ENCODE results near the gene MGAT3. TPM values are rescaled to one million over a fixed set of nuclear protein-coding genes. Genes with fewer than 3 reads are reported as not detected.

The MGAT3 gene
- total and polyA plus RNA-seq, 9 of the 15 experiments (the other 6 are each of a cell fraction or from before 2014, with no cell fraction given): 0.10 to 11.5 (median 4.6) TPM

- TF ChIP-seq, protein P1, sequence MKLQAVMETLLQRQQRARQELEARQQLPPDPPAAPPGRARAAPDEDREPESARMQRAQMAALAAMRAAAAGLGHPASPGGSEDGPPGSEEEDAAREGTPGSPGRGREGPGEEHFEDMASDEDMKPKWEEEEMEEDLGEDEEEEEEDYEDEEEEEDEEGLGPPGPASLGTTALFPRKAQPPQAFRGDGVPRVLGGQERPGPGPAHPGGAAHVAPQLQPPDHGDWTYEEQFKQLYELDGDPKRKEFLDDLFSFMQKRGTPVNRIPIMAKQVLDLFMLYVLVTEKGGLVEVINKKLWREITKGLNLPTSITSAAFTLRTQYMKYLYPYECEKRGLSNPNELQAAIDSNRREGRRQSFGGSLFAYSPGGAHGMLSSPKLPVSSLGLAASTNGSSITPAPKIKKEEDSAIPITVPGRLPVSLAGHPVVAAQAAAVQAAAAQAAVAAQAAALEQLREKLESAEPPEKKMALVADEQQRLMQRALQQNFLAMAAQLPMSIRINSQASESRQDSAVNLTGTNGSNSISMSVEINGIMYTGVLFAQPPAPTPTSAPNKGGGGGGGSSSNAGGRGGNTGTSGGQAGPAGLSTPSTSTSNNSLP (IDR thresholded peaks at IDR 0.05; ENCODE audit: borderline replicate concordance, low read depth, low read length): no peak
- no peak for TF ChIP-seq ZNF23 (CRISPR knock-in tag; IDR thresholded peaks at IDR 0.05)
- no peak for TF ChIP-seq ZNF75A (CRISPR knock-in tag; IDR thresholded peaks at IDR 0.05)
- no peak for TF ChIP-seq TAL1 (IDR thresholded peaks at IDR 0.05)
- peak; percentile 86 for TF ChIP-seq ETV1 (tag; conservative IDR thresholded peaks at IDR 0.05; ENCODE audit: low read depth)
- TF ChIP-seq RHOXF2B (CRISPR knock-in tag; conservative IDR thresholded peaks at IDR 0.05): no peak
- TF ChIP-seq BACH1 (tag; IDR thresholded peaks at IDR 0.05): no peak
- 0 out of 2 replicates have a peak, but pooled peaks have one; percentile 36 for TF ChIP-seq MBD2 (IDR thresholded peaks at IDR 0.05; ENCODE audit: borderline replicate concordance, low read depth)
- TF ChIP-seq POU5F1 (IDR thresholded peaks at IDR 0.05; ENCODE audit: borderline replicate concordance, low read depth, low read length, partially characterized antibody): no peak
- TF ChIP-seq, protein P2, sequence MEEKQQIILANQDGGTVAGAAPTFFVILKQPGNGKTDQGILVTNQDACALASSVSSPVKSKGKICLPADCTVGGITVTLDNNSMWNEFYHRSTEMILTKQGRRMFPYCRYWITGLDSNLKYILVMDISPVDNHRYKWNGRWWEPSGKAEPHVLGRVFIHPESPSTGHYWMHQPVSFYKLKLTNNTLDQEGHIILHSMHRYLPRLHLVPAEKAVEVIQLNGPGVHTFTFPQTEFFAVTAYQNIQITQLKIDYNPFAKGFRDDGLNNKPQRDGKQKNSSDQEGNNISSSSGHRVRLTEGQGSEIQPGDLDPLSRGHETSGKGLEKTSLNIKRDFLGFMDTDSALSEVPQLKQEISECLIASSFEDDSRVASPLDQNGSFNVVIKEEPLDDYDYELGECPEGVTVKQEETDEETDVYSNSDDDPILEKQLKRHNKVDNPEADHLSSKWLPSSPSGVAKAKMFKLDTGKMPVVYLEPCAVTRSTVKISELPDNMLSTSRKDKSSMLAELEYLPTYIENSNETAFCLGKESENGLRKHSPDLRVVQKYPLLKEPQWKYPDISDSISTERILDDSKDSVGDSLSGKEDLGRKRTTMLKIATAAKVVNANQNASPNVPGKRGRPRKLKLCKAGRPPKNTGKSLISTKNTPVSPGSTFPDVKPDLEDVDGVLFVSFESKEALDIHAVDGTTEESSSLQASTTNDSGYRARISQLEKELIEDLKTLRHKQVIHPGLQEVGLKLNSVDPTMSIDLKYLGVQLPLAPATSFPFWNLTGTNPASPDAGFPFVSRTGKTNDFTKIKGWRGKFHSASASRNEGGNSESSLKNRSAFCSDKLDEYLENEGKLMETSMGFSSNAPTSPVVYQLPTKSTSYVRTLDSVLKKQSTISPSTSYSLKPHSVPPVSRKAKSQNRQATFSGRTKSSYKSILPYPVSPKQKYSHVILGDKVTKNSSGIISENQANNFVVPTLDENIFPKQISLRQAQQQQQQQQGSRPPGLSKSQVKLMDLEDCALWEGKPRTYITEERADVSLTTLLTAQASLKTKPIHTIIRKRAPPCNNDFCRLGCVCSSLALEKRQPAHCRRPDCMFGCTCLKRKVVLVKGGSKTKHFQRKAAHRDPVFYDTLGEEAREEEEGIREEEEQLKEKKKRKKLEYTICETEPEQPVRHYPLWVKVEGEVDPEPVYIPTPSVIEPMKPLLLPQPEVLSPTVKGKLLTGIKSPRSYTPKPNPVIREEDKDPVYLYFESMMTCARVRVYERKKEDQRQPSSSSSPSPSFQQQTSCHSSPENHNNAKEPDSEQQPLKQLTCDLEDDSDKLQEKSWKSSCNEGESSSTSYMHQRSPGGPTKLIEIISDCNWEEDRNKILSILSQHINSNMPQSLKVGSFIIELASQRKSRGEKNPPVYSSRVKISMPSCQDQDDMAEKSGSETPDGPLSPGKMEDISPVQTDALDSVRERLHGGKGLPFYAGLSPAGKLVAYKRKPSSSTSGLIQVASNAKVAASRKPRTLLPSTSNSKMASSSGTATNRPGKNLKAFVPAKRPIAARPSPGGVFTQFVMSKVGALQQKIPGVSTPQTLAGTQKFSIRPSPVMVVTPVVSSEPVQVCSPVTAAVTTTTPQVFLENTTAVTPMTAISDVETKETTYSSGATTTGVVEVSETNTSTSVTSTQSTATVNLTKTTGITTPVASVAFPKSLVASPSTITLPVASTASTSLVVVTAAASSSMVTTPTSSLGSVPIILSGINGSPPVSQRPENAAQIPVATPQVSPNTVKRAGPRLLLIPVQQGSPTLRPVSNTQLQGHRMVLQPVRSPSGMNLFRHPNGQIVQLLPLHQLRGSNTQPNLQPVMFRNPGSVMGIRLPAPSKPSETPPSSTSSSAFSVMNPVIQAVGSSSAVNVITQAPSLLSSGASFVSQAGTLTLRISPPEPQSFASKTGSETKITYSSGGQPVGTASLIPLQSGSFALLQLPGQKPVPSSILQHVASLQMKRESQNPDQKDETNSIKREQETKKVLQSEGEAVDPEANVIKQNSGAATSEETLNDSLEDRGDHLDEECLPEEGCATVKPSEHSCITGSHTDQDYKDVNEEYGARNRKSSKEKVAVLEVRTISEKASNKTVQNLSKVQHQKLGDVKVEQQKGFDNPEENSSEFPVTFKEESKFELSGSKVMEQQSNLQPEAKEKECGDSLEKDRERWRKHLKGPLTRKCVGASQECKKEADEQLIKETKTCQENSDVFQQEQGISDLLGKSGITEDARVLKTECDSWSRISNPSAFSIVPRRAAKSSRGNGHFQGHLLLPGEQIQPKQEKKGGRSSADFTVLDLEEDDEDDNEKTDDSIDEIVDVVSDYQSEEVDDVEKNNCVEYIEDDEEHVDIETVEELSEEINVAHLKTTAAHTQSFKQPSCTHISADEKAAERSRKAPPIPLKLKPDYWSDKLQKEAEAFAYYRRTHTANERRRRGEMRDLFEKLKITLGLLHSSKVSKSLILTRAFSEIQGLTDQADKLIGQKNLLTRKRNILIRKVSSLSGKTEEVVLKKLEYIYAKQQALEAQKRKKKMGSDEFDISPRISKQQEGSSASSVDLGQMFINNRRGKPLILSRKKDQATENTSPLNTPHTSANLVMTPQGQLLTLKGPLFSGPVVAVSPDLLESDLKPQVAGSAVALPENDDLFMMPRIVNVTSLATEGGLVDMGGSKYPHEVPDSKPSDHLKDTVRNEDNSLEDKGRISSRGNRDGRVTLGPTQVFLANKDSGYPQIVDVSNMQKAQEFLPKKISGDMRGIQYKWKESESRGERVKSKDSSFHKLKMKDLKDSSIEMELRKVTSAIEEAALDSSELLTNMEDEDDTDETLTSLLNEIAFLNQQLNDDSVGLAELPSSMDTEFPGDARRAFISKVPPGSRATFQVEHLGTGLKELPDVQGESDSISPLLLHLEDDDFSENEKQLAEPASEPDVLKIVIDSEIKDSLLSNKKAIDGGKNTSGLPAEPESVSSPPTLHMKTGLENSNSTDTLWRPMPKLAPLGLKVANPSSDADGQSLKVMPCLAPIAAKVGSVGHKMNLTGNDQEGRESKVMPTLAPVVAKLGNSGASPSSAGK (IDR thresholded peaks at IDR 0.05): no peak
- TF ChIP-seq TAF9B (IDR thresholded peaks at IDR 0.05; ENCODE audit: partially characterized antibody): peak; percentile 0
- TF ChIP-seq CEBPB (tag; IDR thresholded peaks at IDR 0.05): peak; percentile 93
- no peak for TF ChIP-seq DMBX1 (CRISPR knock-in tag; IDR thresholded peaks at IDR 0.05; ENCODE audit: borderline replicate concordance)
These were observed 75.6 kb downstream of the MGAT3 start, which contains the start of gene RPS19BP1 (continued) for GRCh38 chr22:39532215-39533073.
